Glutamatergic neuron (in vitro differentiated cells): ENCODE results near the gene GLI3. TPM values are rescaled to one million over a fixed set of nuclear protein-coding genes. Genes with fewer than 3 reads are reported as not detected.

Source experiments
- DNase-seq: peaks from one replicate; pipeline ENCODE4 v3.0.0; 2022
- H3K27ac Mint-ChIP-seq: one replicate; pipeline ENCODE4 v1.8.0; 2020; ENCODE audit warnings: mild to moderate bottlenecking, mixed read lengths, inconsistent platforms; ENCODE audit not compliant: unreplicated experiment
- H3K27me3 Mint-ChIP-seq: one replicate; pipeline ENCODE4 v1.8.0; 2020; ENCODE audit warnings: mild to moderate bottlenecking, moderate library complexity, mixed read lengths, inconsistent platforms; ENCODE audit not compliant: unreplicated experiment
- H3K36me3 Mint-ChIP-seq: one replicate; pipeline ENCODE4 v1.8.0; 2020; ENCODE audit warnings: mild to moderate bottlenecking, mixed read lengths, inconsistent platforms; ENCODE audit not compliant: unreplicated experiment
- H3K4me1 Mint-ChIP-seq: one replicate; pipeline ENCODE4 v1.8.0; 2020; ENCODE audit warnings: mild to moderate bottlenecking, low read depth, mixed read lengths, inconsistent platforms; ENCODE audit not compliant: unreplicated experiment
- H3K4me3 Mint-ChIP-seq: one replicate; pipeline ENCODE4 v1.8.0; 2020; ENCODE audit warnings: mild to moderate bottlenecking, mixed read lengths, inconsistent platforms; ENCODE audit not compliant: unreplicated experiment
- H3K9me3 Mint-ChIP-seq: one replicate; pipeline ENCODE4 v1.8.0; 2020; ENCODE audit warnings: mild to moderate bottlenecking, moderate library complexity, mixed read lengths, inconsistent platforms; ENCODE audit not compliant: unreplicated experiment
- total RNA-seq: library from RNA; stranded (reverse); fragmentation: NEBNext Ultra II Directional; extraction: Animal tissue kit (Norgen Biotek cat#: 25700); gene quantifications from one replicate; pipeline ENCODE4 v1.2.1, GENCODE V29; 2021; ENCODE audit not compliant: unreplicated experiment
- TF ChIP-seq, protein P1 (sequence below): fragments of 200-600 bp; sonication (generic); IDR thresholded peaks from one replicate; pipeline ENCODE4 v1.5.0; 2021; ENCODE audit not compliant: partially characterized antibody, unreplicated experiment

The GLI3 gene
- total RNA-seq, 1 donor from 2014 or later: 2.9 TPM

- Mint-ChIP-seq H3K27me3 (no peaks in the 10 kb centered on the region), H3K27ac (no peak overlapping the region), H3K9me3 (no peaks in the 10 kb centered on the region), H3K4me1 (peaks cover 3% of the 10 kb centered on the region), H3K4me3 (no peak overlapping the region), H3K36me3 (no peaks in the 10 kb centered on the region)
- TF ChIP-seq, protein P1, sequence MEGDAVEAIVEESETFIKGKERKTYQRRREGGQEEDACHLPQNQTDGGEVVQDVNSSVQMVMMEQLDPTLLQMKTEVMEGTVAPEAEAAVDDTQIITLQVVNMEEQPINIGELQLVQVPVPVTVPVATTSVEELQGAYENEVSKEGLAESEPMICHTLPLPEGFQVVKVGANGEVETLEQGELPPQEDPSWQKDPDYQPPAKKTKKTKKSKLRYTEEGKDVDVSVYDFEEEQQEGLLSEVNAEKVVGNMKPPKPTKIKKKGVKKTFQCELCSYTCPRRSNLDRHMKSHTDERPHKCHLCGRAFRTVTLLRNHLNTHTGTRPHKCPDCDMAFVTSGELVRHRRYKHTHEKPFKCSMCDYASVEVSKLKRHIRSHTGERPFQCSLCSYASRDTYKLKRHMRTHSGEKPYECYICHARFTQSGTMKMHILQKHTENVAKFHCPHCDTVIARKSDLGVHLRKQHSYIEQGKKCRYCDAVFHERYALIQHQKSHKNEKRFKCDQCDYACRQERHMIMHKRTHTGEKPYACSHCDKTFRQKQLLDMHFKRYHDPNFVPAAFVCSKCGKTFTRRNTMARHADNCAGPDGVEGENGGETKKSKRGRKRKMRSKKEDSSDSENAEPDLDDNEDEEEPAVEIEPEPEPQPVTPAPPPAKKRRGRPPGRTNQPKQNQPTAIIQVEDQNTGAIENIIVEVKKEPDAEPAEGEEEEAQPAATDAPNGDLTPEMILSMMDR: no peak
- no peak for DNase-seq
These were observed 240.5 kb downstream of the GLI3 start for GRCh38 chr7:41996381-41997035.

DNA sequence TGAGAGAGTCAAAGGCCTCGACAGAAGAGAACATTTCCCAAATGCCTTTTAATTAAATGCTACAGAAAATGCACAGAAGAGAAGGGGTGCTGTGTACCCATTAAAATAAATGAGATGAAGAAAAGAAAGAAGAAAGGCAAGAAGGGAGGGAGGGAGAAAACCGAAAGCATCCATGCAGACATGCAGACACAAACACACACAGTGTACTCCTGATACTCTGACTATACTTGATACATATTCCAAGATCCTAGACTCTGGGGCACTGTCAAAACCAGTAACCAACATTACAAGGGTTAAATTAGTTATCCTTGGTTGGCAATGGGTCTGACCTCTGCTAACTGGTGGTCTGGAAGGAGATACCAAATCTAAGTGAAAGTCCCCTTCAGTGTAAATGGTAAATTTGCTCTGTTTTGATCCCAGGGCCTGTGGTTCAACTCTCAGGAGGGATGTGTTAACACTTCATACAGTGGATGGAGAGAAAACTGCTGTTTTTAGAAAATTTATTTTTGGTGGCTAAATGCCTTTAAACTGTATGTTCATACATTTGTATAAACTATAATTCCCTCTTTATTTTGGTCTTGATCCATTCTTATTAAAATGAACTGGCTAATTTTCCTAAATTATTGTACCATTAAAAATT, 241.3 kb downstream of the GLI3 start:
- H3K4me3 Mint-ChIP-seq: no peak overlapping the region
- no peak overlapping the region for H3K27ac Mint-ChIP-seq

GRCh38 chr7:41994746-41995110, 242.3 kb downstream of the GLI3 start:
- no peaks in the 10 kb centered on the region for H3K36me3 Mint-ChIP-seq
- peaks cover 3% of the 10 kb centered on the region for H3K4me1 Mint-ChIP-seq
- DNase-seq: no peak
- H3K27ac Mint-ChIP-seq: no peak overlapping the region
- no peaks in the 10 kb centered on the region for H3K27me3 Mint-ChIP-seq
- no peaks in the 10 kb centered on the region for H3K9me3 Mint-ChIP-seq
- TF ChIP-seq, protein P1: no peak
- H3K4me3 Mint-ChIP-seq: no peak overlapping the region

More for the DNA sequence above, 241.3 kb downstream of the GLI3 start:
- no peak for DNase-seq
- Mint-ChIP-seq H3K9me3 (no peaks in the 10 kb centered on the region), H3K36me3 (no peaks in the 10 kb centered on the region), H3K27me3 (no peaks in the 10 kb centered on the region), H3K4me1 (peaks cover 3% of the 10 kb centered on the region)
- TF ChIP-seq, protein P1: no peak

GRCh38 chr7:41994036-41994745, 242.8 kb downstream of the GLI3 start:
- Mint-ChIP-seq H3K9me3 (no peaks in the 10 kb centered on the region), H3K4me1 (peaks cover 3% of the 10 kb centered on the region), H3K27me3 (no peaks in the 10 kb centered on the region), H3K4me3 (no peak overlapping the region), H3K27ac (no peak overlapping the region), H3K36me3 (no peaks in the 10 kb centered on the region)
- DNase-seq: no peak
- TF ChIP-seq, protein P1: no peak
